DOHH2 (cell line): ENCODE measurements around the gene PIGS.

Experiments
- H3F3A ChIP-seq: fragments of 200-600 bp; sonication (generic), shearing (Covaris generic); 2 replicates; pipeline ENCODE4 v1.6.0; 2016; ENCODE audit warnings: antibody characterized with exemption, mild to moderate bottlenecking; ENCODE audit not compliant: control insufficient read depth, insufficient read depth
- H3K27ac ChIP-seq: fragments of 200-600 bp; sonication (generic); 2 replicates; pipeline ENCODE4 v1.5.1; 2014; ENCODE audit warnings: low read depth, mild to moderate bottlenecking, low read length, moderate library complexity
- H3K27me3 ChIP-seq: fragments of 200-600 bp; sonication (generic); 2 replicates; pipeline ENCODE4 v1.6.1; 2014; ENCODE audit warnings: mild to moderate bottlenecking, low read length, mixed read lengths; ENCODE audit not compliant: control insufficient read depth
- H3K36me3 ChIP-seq: fragments of 200-600 bp; sonication (generic); 2 replicates; pipeline ENCODE4 v1.6.1; 2014; ENCODE audit warnings: mild to moderate bottlenecking, low read length, moderate library complexity, mixed read lengths; ENCODE audit not compliant: control insufficient read depth
- H3K4me1 ChIP-seq: fragments of 200-600 bp; sonication (generic); 2 replicates; pipeline ENCODE4 v1.6.1; 2014; ENCODE audit warnings: mild to moderate bottlenecking, low read length, mixed read lengths; ENCODE audit not compliant: control insufficient read depth
- H3K4me2 ChIP-seq: fragments of 200-600 bp; sonication (generic); 2 replicates; pipeline ENCODE4 v1.6.0; 2014; ENCODE audit warnings: mild to moderate bottlenecking, low read length, moderate library complexity
- H3K4me3 ChIP-seq: fragments of 200-600 bp; sonication (generic); 2 replicates; pipeline ENCODE4 v1.5.1; 2014; ENCODE audit warnings: mild to moderate bottlenecking, low read length, mixed read lengths
- H3K79me2 ChIP-seq: fragments of 200-600 bp; sonication (generic); 2 replicates; pipeline ENCODE4 v1.6.1; 2014; ENCODE audit warnings: mild to moderate bottlenecking, low read length, mixed read lengths; ENCODE audit not compliant: control insufficient read depth
- H3K9me2 ChIP-seq: fragments of 200-600 bp; sonication (generic); replicated peaks from 2 replicates; pipeline ENCODE4 v1.6.1; 2014; ENCODE audit warnings: mild to moderate bottlenecking, low read length, mixed read lengths; ENCODE audit not compliant: control insufficient read depth
- H3K9me3 ChIP-seq: fragments of 200-600 bp; sonication (generic); 2 replicates; pipeline ENCODE4 v1.6.1; 2014; ENCODE audit warnings: antibody characterized with exemption, low read length, mixed read lengths; ENCODE audit not compliant: control insufficient read depth, insufficient read depth
- H4K20me1 ChIP-seq: fragments of 200-600 bp; sonication (generic); 2 replicates; pipeline ENCODE4 v1.6.0; 2014; ENCODE audit warnings: low read depth, mild to moderate bottlenecking, antibody characterized with exemption, low read length, moderate library complexity; ENCODE audit not compliant: control insufficient read depth, insufficient read depth
- CTCF ChIP-seq: fragments of 200-600 bp; sonication (generic); IDR thresholded peaks from one replicate; pipeline ENCODE4 v1.5.1; 2014; ENCODE audit warnings: antibody characterized with exemption, mild to moderate bottlenecking, low read depth, low read length; ENCODE audit not compliant: poor library complexity, severe bottlenecking
- EZH2phosphoT487 ChIP-seq: fragments of 200-600 bp; sonication (generic); IDR thresholded peaks from 2 replicates; pipeline ENCODE4 v1.6.1; 2017; ENCODE audit warnings: borderline replicate concordance, mild to moderate bottlenecking, antibody characterized with exemption, low read length, moderate library complexity, mixed read lengths

The PIGS gene

GRCh38 chr17:28597606-28598383 is 26.5 kb upstream of the PIGS start:
- peaks cover 24% of the 10 kb centered on the region for H3K4me1 ChIP-seq
- peaks cover 40% of the 10 kb centered on the region for H3K36me3 ChIP-seq
- peak overlapping the region; percentile 89 for H3K4me2 ChIP-seq
- no peaks in the 10 kb centered on the region for H3K9me2 ChIP-seq
- H3K27me3 ChIP-seq: no peaks in the 10 kb centered on the region
- H3K4me3 ChIP-seq: peak overlapping the region; percentile 100
- no peaks in the 10 kb centered on the region for H3K9me3 ChIP-seq
- TF ChIP-seq CTCF: no peak
- TF ChIP-seq EZH2phosphoT487: no peak
- H4K20me1 ChIP-seq: 0 out of 2 replicates have a peak, but pooled peaks cover 5% of the 10 kb centered on the region
- peak overlapping the region; percentile 78 for H3K27ac ChIP-seq
- peaks cover 15% of the 10 kb centered on the region for H3F3A ChIP-seq
- H3K79me2 ChIP-seq: peaks cover 49% of the 10 kb centered on the region

DNA sequence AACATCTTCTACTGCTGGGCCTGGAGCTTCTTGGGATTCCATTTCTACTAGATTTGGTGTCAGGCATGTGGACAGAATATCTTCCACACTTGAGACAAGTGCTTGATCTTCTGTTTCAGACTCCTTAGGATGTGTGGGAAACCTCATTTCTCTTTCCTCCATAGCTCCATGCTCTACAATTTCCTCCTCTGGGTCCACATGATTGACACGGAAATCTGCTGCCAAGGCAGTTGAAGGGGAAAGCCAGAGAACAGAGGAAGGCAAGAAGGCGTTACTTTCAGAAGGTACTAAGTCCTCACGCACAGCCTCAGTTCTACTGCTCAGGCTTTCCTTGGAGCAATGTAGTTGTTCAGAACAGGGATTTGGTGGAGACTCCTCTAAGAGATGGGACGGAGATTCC is 20.9 kb upstream of the PIGS start:
- TF ChIP-seq CTCF (no peak), EZH2phosphoT487 (no peak)
- no peaks in the 10 kb centered on the region for H3K27me3 ChIP-seq
- H3K79me2 ChIP-seq: peaks cover 67% of the 10 kb centered on the region
- H3K4me1 ChIP-seq: peaks cover 2% of the 10 kb centered on the region
- H3K4me3 ChIP-seq: no peak overlapping the region
- H3K9me2 ChIP-seq: no peaks in the 10 kb centered on the region
- no peaks in the 10 kb centered on the region for H3F3A ChIP-seq
- H3K36me3 ChIP-seq: peaks cover 74% of the 10 kb centered on the region
- H3K27ac ChIP-seq: no peak overlapping the region
- no peak overlapping the region for H3K4me2 ChIP-seq
- no peaks in the 10 kb centered on the region for H3K9me3 ChIP-seq
- H4K20me1 ChIP-seq: 0 out of 2 replicates have a peak, but pooled peaks cover 5% of the 10 kb centered on the region

- Histone ChIP-seq H3K79me2 (peaks cover 16% of the 10 kb centered on the region; the same call in 1 of the 2 replicates), H3K9me2 (no peaks in the 10 kb centered on the region), H3K4me3 (no peak overlapping the region), H3K27ac (no peak overlapping the region), H3K27me3 (no peaks in the 10 kb centered on the region), H3K4me1 (no peaks in the 10 kb centered on the region), H3K36me3 (peaks cover 89% of the 10 kb centered on the region), H4K20me1 (no peaks in the 10 kb centered on the region), H3K9me3 (no peaks in the 10 kb centered on the region), H3F3A (peaks cover 2% of the 10 kb centered on the region; the same call in 1 of the 2 replicates), H3K4me2 (no peak overlapping the region)
- TF ChIP-seq EZH2phosphoT487 (no peak), CTCF (no peak)
These were observed 14.5 kb upstream of the PIGS start for GRCh38 chr17:28585851-28586250.
